ENCODE measurements around the gene SLC25A25. TPM values are rescaled to one million over a fixed set of nuclear protein-coding genes. Genes with fewer than 3 reads are reported as not detected.

The SLC25A25 gene
- total and polyA plus RNA-seq, 2 donors (not counting 3 experiments of a cell fraction or from before 2014, with no cell fraction given): 18.1 to 20.2 TPM

- DNase-seq (ENCODE audit: low read depth, low spot score) (no peak), FAIRE-seq (no peak)
- no peaks in the 10 kb centered on the region for H3K27me3 ChIP-seq (ENCODE audit: control insufficient read depth in 2 of 2, insufficient read depth in 2 of 2, low read length in 2 of 2)
- H2AFZ ChIP-seq (ENCODE audit: low read depth, low read length): no peak overlapping the region
- no peak overlapping the region for H3K27ac ChIP-seq (ENCODE audit: insufficient read depth, low read depth, low read length)
- H3K36me3 ChIP-seq (ENCODE audit: control insufficient read depth in 2 of 2, extremely low read depth in 1 of 2, insufficient read depth in 2 of 2, low read length in 2 of 2): no peaks in the 10 kb centered on the region
- TF ChIP-seq EZH2 (IDR thresholded peaks at IDR 0.05; ENCODE audit: borderline replicate concordance, low read depth, low read length, severe bottlenecking) (no peak), POLR2AphosphoS5 (IDR thresholded peaks at IDR 0.05; ENCODE audit: insufficient read depth, low read depth, low read length) (no peak), MYC (IDR thresholded peaks at IDR 0.05; ENCODE audit: low read depth, low read length) (no peak), JUN (IDR thresholded peaks at IDR 0.05; ENCODE audit: borderline replicate concordance, insufficient read depth, insufficient read length, low read depth) (no peak), FOS (IDR thresholded peaks at IDR 0.05; ENCODE audit: borderline replicate concordance, insufficient read depth, low read length) (no peak), CTCF (IDR thresholded peaks at IDR 0.05; ENCODE audit: extremely low read depth in 1 of 2, insufficient read depth in 1 of 2, low read depth in 1 of 2, low read length in 2 of 2) (no peak), GATA2 (IDR thresholded peaks at IDR 0.05; ENCODE audit: insufficient read depth, insufficient read length, low read depth, low read length) (no peak), POLR2A (IDR thresholded peaks at IDR 0.05; ENCODE audit: low read depth, low read length) (no peak), MAX (IDR thresholded peaks at IDR 0.05; ENCODE audit: insufficient read depth, insufficient read length) (no peak)
- no peaks in the 10 kb centered on the region for H3K9me1 ChIP-seq (replicated peaks; ENCODE audit: control insufficient read depth, extremely low read depth, insufficient read depth, low read length)
- dilution Hi-C loops (cut with MboI; ENCODE audit: extremely low pct_ligation_motif_present, low sequenced_read_pairs): no loop called here
- no peaks in the 10 kb centered on the region for H4K20me1 ChIP-seq (replicated peaks; ENCODE audit: control insufficient read depth, extremely low read depth, insufficient read depth, low read length)
- no peaks in the 10 kb centered on the region for H3K79me2 ChIP-seq (ENCODE audit: control insufficient read depth, insufficient read depth, low read length)
- peaks cover 2% of the 10 kb centered on the region for H3K4me1 ChIP-seq (ENCODE audit: control insufficient read depth, extremely low read depth, insufficient read depth, low read length)
- ChIA-PET POLR2A (interaction anchor here (0.7 kb wide), 1 partner anchor 11 kb away, joined by 4 read pairs; the partner anchor contains the start of gene NAIF1), CTCF (interaction anchor here (1.2 to 1.3 kb wide), 3 partner anchors 8 to 115 kb away, joined by 3 read pairs; partner anchors contain the start of gene NAIF1)
- no peaks in the 10 kb centered on the region for H3K9me3 ChIP-seq (replicated peaks; ENCODE audit: control insufficient read depth, insufficient read depth, low read length)
- no peak overlapping the region for H3K4me2 ChIP-seq (ENCODE audit: insufficient read depth, low read length)
- no TSS peak for BruUV-seq (replicated peaks)
- intact Hi-C loops (cut with micrococcal nuclease): no loop called here
- no peak overlapping the region for H3K4me3 ChIP-seq (replicated peaks in 1 of 3; ENCODE audit: insufficient read depth in 1 of 3, low read depth in 1 of 3, low read length in 3 of 3)
- H3K9ac ChIP-seq (replicated peaks; ENCODE audit: extremely low read depth, insufficient read depth, low read length): no peak overlapping the region
These were observed 11.9 kb upstream of the SLC25A25 start for GRCh38 chr9:128056086-128056485.

Measured in endothelial cell of umbilical vein (primary cell).